DOHH2 (cell line): Measurements from ENCODE around the gene RBL1.

Source experiments
- H3F3A ChIP-seq: fragments of 200-600 bp; sonication (generic), shearing (Covaris generic); 2 replicates; pipeline ENCODE4 v1.6.0; 2016; ENCODE audit warnings: antibody characterized with exemption, mild to moderate bottlenecking; ENCODE audit not compliant: control insufficient read depth, insufficient read depth
- H3K27ac ChIP-seq: fragments of 200-600 bp; sonication (generic); 2 replicates; pipeline ENCODE4 v1.5.1; 2014; ENCODE audit warnings: low read depth, mild to moderate bottlenecking, low read length, moderate library complexity
- H3K27me3 ChIP-seq: fragments of 200-600 bp; sonication (generic); 2 replicates; pipeline ENCODE4 v1.6.1; 2014; ENCODE audit warnings: mild to moderate bottlenecking, low read length, mixed read lengths; ENCODE audit not compliant: control insufficient read depth
- H3K36me3 ChIP-seq: fragments of 200-600 bp; sonication (generic); 2 replicates; pipeline ENCODE4 v1.6.1; 2014; ENCODE audit warnings: mild to moderate bottlenecking, low read length, moderate library complexity, mixed read lengths; ENCODE audit not compliant: control insufficient read depth
- H3K4me1 ChIP-seq: fragments of 200-600 bp; sonication (generic); 2 replicates; pipeline ENCODE4 v1.6.1; 2014; ENCODE audit warnings: mild to moderate bottlenecking, low read length, mixed read lengths; ENCODE audit not compliant: control insufficient read depth
- H3K4me2 ChIP-seq: fragments of 200-600 bp; sonication (generic); 2 replicates; pipeline ENCODE4 v1.6.0; 2014; ENCODE audit warnings: mild to moderate bottlenecking, low read length, moderate library complexity
- H3K4me3 ChIP-seq: fragments of 200-600 bp; sonication (generic); 2 replicates; pipeline ENCODE4 v1.5.1; 2014; ENCODE audit warnings: mild to moderate bottlenecking, low read length, mixed read lengths
- H3K79me2 ChIP-seq: fragments of 200-600 bp; sonication (generic); 2 replicates; pipeline ENCODE4 v1.6.1; 2014; ENCODE audit warnings: mild to moderate bottlenecking, low read length, mixed read lengths; ENCODE audit not compliant: control insufficient read depth
- H3K9me2 ChIP-seq: fragments of 200-600 bp; sonication (generic); replicated peaks from 2 replicates; pipeline ENCODE4 v1.6.1; 2014; ENCODE audit warnings: mild to moderate bottlenecking, low read length, mixed read lengths; ENCODE audit not compliant: control insufficient read depth
- H3K9me3 ChIP-seq: fragments of 200-600 bp; sonication (generic); 2 replicates; pipeline ENCODE4 v1.6.1; 2014; ENCODE audit warnings: antibody characterized with exemption, low read length, mixed read lengths; ENCODE audit not compliant: control insufficient read depth, insufficient read depth
- H4K20me1 ChIP-seq: fragments of 200-600 bp; sonication (generic); 2 replicates; pipeline ENCODE4 v1.6.0; 2014; ENCODE audit warnings: low read depth, mild to moderate bottlenecking, antibody characterized with exemption, low read length, moderate library complexity; ENCODE audit not compliant: control insufficient read depth, insufficient read depth
- EZH2phosphoT487 ChIP-seq: fragments of 200-600 bp; sonication (generic); IDR thresholded peaks from 2 replicates; pipeline ENCODE4 v1.6.1; 2017; ENCODE audit warnings: borderline replicate concordance, mild to moderate bottlenecking, antibody characterized with exemption, low read length, moderate library complexity, mixed read lengths
- TF ChIP-seq, protein P1 (sequence below): fragments of 200-600 bp; sonication (generic); IDR thresholded peaks from one replicate; pipeline ENCODE4 v1.5.1; 2014; ENCODE audit warnings: antibody characterized with exemption, mild to moderate bottlenecking, low read depth, low read length; ENCODE audit not compliant: poor library complexity, severe bottlenecking

The RBL1 gene

DNA sequence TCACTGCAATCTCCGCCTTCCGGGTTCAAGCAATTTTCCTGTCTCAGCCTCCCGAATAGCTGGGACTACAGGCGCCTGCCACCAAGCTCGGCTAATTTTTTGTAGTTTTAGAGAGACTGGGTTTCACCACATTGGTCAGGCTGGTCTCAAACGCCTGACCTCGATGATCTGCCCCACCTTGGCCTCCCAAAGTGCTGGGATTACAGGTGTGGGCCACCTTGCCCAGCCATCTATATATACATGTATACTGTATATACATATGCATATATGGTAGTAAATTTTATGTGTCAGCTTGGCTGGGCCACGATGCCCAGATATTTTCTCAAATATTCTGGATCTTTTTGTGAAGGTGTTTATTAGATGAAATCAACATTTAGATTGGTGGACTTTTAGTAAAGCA lies 18.8 kb downstream of the RBL1 start:
- Histone ChIP-seq H3F3A (peaks cover 35% of the 10 kb centered on the region), H3K9me3 (no peaks in the 10 kb centered on the region), H3K36me3 (peaks cover 87% of the 10 kb centered on the region), H3K4me3 (no peak overlapping the region), H3K27me3 (no peaks in the 10 kb centered on the region), H3K9me2 (no peaks in the 10 kb centered on the region), H4K20me1 (no peaks in the 10 kb centered on the region), H3K79me2 (peaks cover 98% of the 10 kb centered on the region), H3K4me2 (no peak overlapping the region), H3K27ac (no peak overlapping the region), H3K4me1 (peaks cover 86% of the 10 kb centered on the region)
- TF ChIP-seq EZH2phosphoT487 = no peak
- TF ChIP-seq, protein P1, sequence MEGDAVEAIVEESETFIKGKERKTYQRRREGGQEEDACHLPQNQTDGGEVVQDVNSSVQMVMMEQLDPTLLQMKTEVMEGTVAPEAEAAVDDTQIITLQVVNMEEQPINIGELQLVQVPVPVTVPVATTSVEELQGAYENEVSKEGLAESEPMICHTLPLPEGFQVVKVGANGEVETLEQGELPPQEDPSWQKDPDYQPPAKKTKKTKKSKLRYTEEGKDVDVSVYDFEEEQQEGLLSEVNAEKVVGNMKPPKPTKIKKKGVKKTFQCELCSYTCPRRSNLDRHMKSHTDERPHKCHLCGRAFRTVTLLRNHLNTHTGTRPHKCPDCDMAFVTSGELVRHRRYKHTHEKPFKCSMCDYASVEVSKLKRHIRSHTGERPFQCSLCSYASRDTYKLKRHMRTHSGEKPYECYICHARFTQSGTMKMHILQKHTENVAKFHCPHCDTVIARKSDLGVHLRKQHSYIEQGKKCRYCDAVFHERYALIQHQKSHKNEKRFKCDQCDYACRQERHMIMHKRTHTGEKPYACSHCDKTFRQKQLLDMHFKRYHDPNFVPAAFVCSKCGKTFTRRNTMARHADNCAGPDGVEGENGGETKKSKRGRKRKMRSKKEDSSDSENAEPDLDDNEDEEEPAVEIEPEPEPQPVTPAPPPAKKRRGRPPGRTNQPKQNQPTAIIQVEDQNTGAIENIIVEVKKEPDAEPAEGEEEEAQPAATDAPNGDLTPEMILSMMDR = no peak

DNA sequence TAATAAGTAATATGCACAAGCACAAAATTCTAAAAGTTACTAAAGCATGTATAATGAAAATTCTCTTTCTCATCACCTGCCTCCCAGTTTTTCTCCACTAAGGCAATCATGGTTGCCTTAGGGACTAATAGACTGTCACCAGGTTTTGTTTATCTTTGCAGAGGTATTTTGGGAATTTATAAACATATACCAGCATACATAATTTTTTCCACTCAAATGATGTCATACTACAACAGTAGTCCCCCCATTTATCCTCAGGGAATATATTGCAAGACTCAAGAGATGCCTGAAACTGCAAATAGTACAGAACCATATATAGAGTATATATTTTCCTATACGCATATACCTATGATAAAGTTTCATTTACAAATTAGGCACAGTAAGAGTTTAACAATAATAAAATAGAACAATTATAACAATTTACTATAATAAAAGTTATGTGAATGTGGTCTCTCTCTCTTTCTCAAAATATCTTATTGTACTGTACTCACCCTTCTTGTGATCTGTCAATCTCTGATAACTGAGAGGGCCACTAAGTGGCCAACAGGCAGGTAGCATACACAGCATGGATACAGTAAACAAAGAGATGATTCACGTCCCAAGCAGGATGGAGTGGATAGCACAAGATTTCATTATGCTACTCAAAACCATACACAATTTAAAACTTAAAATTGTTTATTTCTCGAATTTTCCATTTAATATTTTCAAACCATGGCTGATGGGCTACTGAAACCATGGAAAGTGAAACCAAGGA lies 19.7 kb downstream of the RBL1 start:
- TF ChIP-seq, protein P1 = no peak
- TF ChIP-seq EZH2phosphoT487 = no peak
- Histone ChIP-seq H3K79me2 (peaks cover 98% of the 10 kb centered on the region), H3K4me1 (peaks cover 86% of the 10 kb centered on the region)

DNA sequence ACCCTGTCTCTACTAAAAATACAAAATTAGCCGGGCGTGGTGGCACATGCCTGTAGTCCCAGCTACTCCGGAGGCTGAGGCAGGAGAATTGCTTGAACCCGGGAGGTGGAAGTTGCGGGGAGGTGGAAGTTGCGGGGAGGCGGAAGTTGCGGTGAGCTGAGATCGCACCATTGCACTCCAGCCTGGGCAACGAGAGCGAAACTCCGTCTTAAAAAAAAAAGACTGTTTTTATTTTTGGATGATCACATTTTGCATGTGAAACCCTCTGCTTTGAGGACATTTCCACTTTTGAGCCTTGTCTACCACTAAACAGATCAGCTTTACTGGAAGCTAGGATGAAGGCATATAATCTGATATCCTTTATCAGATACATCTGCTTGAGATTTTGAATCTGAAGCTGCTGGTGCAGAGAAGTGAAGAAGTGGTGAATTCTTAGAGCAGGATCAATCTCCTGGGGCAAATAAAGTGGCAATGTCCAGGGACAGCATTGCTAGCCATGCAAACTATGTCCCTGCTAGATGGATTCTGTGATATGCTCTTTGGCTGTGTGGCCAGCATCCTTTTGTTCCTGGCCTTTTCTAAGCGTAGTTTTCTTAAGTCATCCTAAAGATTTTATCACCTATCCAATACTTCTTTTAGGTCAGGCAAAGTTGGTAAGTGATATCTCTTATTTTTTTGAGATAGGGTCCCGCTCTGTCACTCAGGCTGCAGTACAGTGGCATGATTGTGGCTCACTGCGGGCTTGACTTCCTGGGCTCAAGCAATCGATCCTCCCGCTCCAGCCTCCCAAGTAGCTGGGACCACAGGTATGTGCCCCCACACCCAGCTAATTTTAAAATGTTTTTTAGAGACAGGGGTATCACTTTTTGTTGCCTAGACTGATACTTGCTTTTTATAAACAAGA lies 23.3 kb downstream of the RBL1 start:
- peaks cover 78% of the 10 kb centered on the region for H3K79me2 ChIP-seq
- peaks cover 35% of the 10 kb centered on the region for H3F3A ChIP-seq
- no peaks in the 10 kb centered on the region for H4K20me1 ChIP-seq
- peak overlapping the region; percentile 62 for H3K4me3 ChIP-seq
- TF ChIP-seq EZH2phosphoT487 = no peak
- TF ChIP-seq, protein P1 = no peak
- peaks cover 60% of the 10 kb centered on the region for H3K36me3 ChIP-seq
- no peaks in the 10 kb centered on the region for H3K27me3 ChIP-seq
- H3K4me1 ChIP-seq = peaks cover 67% of the 10 kb centered on the region
- H3K4me2 ChIP-seq = peak overlapping the region; percentile 80
- no peaks in the 10 kb centered on the region for H3K9me3 ChIP-seq
- no peaks in the 10 kb centered on the region for H3K9me2 ChIP-seq
- H3K27ac ChIP-seq = peak overlapping the region; percentile 84

More for the DNA sequence above, 19.7 kb downstream of the RBL1 start:
- Histone ChIP-seq H4K20me1 (no peaks in the 10 kb centered on the region), H3K9me3 (no peaks in the 10 kb centered on the region), H3K36me3 (peaks cover 84% of the 10 kb centered on the region), H3F3A (peaks cover 39% of the 10 kb centered on the region), H3K27me3 (no peaks in the 10 kb centered on the region), H3K27ac (no peak overlapping the region), H3K4me3 (no peak overlapping the region), H3K4me2 (no peak overlapping the region), H3K9me2 (no peaks in the 10 kb centered on the region)
